NCI-H446 treated with DMSO at 0.1 percent for 48 hours (cell line): ENCODE results near the gene ZNF598.
"Not testable (repeated sequence)": the region's sequence is repeated elsewhere in the genome, so short reads cannot be mapped to it uniquely, and the experiment has no call there.

Source experiments
- DNase-seq: peaks from one replicate; lab custom pipeline; 2025; lab: John Stamatoyannopoulos, UW

Gene ZNF598

GRCh38 chr16:2027024-2028010 lies 17.7 kb upstream of the ZNF598 start:
- DNase-seq, result no peak

- DNase-seq, result no peak
These were observed 16.9 kb upstream of the ZNF598 start, which contains the start of gene NHERF2 for GRCh38 chr16:2026461-2027023. NHERF2 (plus strand) TSS chr16:2026902; CDS start chr16:2027006, 104 bp downstream.

- DNase-seq, result no peak
These were observed 16.3 kb upstream of the ZNF598 start for GRCh38 chr16:2025878-2026460.

GRCh38 chr16:2025251-2025650 lies 15.6 kb upstream of the ZNF598 start:
- no peak for DNase-seq

- no peak for DNase-seq
These were observed 14.4 kb upstream of the ZNF598 start for GRCh38 chr16:2024032-2024420.

- DNase-seq, result peak; percentile 51
These were observed 13.7 kb upstream of the ZNF598 start for GRCh38 chr16:2023092-2024031.

- DNase-seq, result no peak
These were observed 13.1 kb upstream of the ZNF598 start for GRCh38 chr16:2022723-2023091.

GRCh38 chr16:2019921-2020831 lies 10.6 kb upstream of the ZNF598 start:
- DNase-seq, result no peak

- DNase-seq, result no peak
These were observed 9.9 kb upstream of the ZNF598 start, which contains the start of gene NPW for GRCh38 chr16:2019518-2019920. NPW (plus strand) TSS chr16:2019785.

- no peak for DNase-seq
These were observed 6.8 kb upstream of the ZNF598 start for GRCh38 chr16:2016407-2016922.

GRCh38 chr16:2015947-2016208 lies 6.3 kb upstream of the ZNF598 start:
- DNase-seq, result no peak

- no peak for DNase-seq
These were observed 5.7 kb upstream of the ZNF598 start for GRCh38 chr16:2015117-2015946.

- DNase-seq, result no peak
These were observed 3.9 kb upstream of the ZNF598 start for GRCh38 chr16:2013527-2013926.

- not testable (repeated sequence) for DNase-seq
These were observed 2.1 kb upstream of the ZNF598 start for GRCh38 chr16:2011726-2012125.

- no peak for DNase-seq
These were observed 383 bp downstream of the ZNF598 start for GRCh38 chr16:2009164-2009711.

GRCh38 chr16:2008631-2009163 lies 924 bp downstream of the ZNF598 start:
- no peak for DNase-seq

- DNase-seq, result no peak
These were observed 1.6 kb downstream of the ZNF598 start for GRCh38 chr16:2008009-2008526.

- DNase-seq, result no peak
These were observed 2.4 kb downstream of the ZNF598 start for GRCh38 chr16:2007081-2007836.
